Kidney glomerular epithelial cell (primary cell): Measurements from ENCODE around the gene TCERG1L.
"Not testable (repeated sequence)": the region's sequence is repeated elsewhere in the genome, so short reads cannot be mapped to it uniquely, and the experiment has no call there.

ENCODE experiments used
- DNase-seq: peaks from one replicate; lab custom pipeline; 2025; lab: John Stamatoyannopoulos, UW

Gene TCERG1L

GRCh38 chr10:131100418-131101410, 210.8 kb downstream of the TCERG1L start:
- not testable (repeated sequence) for DNase-seq

- DNase-seq, result no peak
Measured at GRCh38 chr10:131099028-131099726, 212.3 kb downstream of the TCERG1L start.

GRCh38 chr10:131098416-131098952, 213.0 kb downstream of the TCERG1L start:
- DNase-seq, result no peak

- no peak for DNase-seq
Measured at GRCh38 chr10:131096031-131096430, 215.5 kb downstream of the TCERG1L start.

- no peak for DNase-seq
Measured at GRCh38 chr10:131095313-131095580, 216.3 kb downstream of the TCERG1L start.

- DNase-seq, result peak; percentile 17
Measured at GRCh38 chr10:131094527-131095312, 216.8 kb downstream of the TCERG1L start.

GRCh38 chr10:131093795-131094366, 217.6 kb downstream of the TCERG1L start:
- DNase-seq, result no peak

DNA sequence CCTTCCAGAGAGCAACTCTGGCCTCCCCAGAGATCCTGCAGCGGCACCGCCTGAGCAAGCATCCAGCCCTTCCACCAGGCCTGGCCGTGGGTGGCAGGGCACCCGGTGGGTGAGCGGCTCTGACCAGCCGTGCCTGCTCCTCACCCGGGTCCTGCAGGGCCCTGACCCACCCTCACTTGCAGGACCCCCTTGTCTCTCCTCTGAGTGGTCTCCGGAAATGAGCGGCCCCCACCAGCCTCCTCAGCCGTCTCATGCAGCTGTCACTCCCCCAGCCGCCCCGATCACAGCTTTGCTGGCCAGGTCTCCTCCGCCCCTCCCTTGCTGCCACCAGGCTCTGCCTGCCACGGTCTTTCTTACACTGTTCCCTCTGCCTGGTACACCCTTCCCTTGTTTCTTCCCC, 218.2 kb downstream of the TCERG1L start:
- DNase-seq, result no peak

DNA sequence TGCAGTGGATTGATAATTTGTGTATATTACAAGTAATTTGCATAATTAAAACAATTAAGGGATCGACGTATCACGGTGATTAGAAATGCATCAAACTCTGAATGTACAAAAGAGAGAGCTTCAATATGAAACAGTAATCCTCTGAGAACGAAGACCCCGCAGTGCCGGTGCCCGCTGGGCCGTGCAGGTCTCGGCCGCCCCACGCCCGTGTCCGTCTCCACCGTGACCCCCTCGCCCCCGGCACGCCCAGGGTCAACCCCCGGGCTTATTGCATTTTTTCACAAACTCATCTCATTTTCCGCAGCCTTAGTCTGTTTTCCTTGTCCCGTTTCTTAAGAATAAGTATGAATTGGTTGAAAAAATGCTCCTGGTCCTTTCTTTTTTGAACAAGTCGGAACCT, 218.6 kb downstream of the TCERG1L start:
- DNase-seq, result no peak

- no peak for DNase-seq
Measured at GRCh38 chr10:131092386-131092785, 219.1 kb downstream of the TCERG1L start.

GRCh38 chr10:131091682-131092081, 219.8 kb downstream of the TCERG1L start:
- no peak for DNase-seq

- no peak for DNase-seq
Measured at GRCh38 chr10:131090761-131091661, 220.5 kb downstream of the TCERG1L start.

DNA sequence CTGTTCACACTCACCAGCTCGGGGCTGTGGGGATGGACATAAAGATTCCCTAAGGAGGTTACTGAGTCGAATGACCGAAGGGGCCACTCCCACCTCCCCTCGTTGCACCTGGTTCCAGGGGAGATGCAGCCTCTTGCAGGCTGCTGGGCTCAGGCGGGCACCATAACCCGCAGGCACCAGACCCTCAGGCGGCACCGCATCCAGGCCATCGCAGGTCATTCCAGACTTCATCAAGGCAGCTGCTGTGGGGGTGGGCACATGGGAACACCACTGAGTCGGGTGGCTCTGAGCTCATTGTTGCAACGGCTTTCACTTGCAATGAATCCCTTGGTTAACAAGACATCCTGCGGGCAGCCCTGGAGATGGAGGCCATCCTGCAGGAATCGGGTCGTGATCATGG, 221.7 kb downstream of the TCERG1L start:
- no peak for DNase-seq

DNA sequence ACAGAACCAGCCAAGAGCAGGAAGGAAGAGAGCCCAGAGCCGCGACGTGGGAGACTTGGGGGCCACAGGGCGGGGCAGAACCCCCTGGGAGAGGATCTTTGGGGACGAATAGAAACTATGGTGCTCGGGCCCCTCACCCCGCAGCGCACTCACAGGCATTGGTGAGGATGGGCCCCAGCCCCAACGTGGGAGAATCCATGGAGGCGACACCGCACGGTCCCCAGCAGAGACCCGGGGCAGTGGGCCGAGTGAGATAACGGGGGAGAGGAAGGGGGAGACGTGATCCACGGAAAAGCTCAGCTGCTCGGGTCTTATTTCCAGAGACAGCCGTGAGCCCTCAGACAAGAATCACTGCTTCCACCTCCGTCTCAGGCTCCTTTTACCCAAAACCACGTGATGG, 222.4 kb downstream of the TCERG1L start:
- DNase-seq, result no peak

DNA sequence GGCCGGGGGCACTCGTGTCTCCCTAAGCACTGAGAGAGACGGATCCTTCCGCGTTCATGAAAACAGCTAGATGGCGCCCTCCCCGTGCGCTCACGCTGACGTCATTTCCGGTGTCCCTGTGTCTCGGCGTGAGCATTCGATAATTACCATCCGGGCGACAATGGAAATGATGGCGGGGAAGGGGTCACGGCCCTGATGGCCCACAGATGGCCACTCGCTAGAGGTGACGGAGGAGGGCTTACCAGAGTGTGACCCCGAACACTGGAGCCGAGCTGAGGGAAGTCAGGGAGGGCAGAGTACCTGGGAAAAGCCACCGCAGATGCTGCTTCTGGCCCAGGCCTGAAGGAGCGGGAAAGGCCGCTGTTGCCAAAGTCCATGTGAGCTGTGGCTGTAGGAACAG, 222.9 kb downstream of the TCERG1L start:
- no peak for DNase-seq

- no peak for DNase-seq
Measured at GRCh38 chr10:131087464-131088215, 223.9 kb downstream of the TCERG1L start.

GRCh38 chr10:131086511-131086910, 225.0 kb downstream of the TCERG1L start:
- no peak for DNase-seq

DNA sequence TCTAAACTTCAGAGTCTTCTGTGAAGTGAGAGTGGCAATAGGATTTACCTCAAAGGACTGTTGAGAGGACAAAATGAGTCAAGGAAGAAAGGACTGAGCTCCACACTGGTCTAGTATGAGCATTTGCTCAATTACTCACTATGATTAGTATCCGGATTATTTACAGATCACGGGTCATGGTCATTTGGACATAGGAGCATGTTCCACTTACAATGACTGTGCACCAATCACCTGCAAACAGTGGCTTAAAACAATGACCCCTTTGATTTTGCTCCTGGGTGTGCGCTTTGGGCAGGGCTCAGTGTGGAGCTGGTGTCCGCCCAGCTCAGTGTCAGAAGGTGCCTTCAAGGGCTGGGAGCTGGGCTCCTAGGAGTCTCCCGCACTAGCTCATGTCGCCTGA, 225.4 kb downstream of the TCERG1L start:
- no peak for DNase-seq

GRCh38 chr10:131085091-131085860, 226.2 kb downstream of the TCERG1L start:
- DNase-seq, result no peak

DNA sequence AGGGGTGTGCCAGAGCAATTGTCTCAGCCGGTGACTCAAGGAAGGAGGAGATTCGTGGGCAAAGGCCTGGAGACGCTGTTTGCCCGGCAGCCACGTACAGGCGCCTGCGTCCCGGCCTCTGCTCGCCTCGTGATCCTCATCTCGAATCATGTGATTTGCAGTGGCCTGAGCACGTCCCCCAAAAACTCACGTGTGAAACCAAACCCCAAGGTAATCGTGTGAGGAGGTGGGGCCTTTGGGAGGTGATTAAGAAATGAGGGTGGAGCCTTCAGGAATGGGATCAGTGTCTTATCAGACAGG, 226.8 kb downstream of the TCERG1L start:
- DNase-seq, result no peak
